NCI-H82 (cell line): Measurements from ENCODE around the gene BNC2.
"Not testable (repeated sequence)": the region's sequence is repeated elsewhere in the genome, so short reads cannot be mapped to it uniquely, and the experiment has no call there.

ENCODE experiments used
- DNase-seq: peaks from one replicate; lab custom pipeline; 2025; lab: John Stamatoyannopoulos, UW

Gene BNC2

DNA sequence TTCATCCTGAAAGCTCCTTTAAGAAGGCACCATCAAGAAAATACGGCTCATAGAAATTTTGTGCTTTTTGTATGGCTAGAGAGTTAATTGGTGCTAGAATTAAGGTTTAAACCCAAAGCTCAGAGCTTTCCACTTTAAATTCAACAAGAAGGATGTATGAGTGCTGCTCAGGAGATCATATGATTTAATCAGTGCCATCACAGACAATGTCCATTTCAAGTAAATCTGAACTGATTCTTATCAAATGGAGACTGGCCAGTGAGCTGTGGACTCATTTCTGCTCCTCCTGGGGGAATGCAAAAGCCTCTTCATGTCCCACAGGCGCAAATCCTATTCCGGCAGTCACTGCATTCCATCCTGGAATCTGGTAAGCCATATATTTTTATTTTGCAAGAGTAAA lies 327.2 kb downstream of the BNC2 start:
- DNase-seq: no peak

DNA sequence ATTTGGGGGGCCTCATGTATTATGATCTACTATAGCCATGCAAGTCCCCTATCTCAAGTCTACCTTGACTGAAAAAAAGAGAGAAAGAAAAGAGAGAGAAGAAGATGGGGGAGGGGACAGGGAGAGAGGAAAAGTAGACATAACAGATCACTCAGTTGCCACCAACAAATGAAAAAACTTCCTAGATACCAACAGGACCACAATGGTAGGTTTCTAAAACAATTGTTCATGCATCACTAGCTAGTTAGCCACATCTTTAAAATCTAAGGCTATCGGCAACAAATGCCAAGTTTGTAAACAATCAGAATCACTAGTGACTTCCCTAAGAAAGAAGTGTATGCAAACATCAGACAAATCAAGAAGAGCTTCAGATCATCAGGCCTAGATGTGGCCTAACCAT lies 328.2 kb downstream of the BNC2 start:
- DNase-seq: no peak

DNA sequence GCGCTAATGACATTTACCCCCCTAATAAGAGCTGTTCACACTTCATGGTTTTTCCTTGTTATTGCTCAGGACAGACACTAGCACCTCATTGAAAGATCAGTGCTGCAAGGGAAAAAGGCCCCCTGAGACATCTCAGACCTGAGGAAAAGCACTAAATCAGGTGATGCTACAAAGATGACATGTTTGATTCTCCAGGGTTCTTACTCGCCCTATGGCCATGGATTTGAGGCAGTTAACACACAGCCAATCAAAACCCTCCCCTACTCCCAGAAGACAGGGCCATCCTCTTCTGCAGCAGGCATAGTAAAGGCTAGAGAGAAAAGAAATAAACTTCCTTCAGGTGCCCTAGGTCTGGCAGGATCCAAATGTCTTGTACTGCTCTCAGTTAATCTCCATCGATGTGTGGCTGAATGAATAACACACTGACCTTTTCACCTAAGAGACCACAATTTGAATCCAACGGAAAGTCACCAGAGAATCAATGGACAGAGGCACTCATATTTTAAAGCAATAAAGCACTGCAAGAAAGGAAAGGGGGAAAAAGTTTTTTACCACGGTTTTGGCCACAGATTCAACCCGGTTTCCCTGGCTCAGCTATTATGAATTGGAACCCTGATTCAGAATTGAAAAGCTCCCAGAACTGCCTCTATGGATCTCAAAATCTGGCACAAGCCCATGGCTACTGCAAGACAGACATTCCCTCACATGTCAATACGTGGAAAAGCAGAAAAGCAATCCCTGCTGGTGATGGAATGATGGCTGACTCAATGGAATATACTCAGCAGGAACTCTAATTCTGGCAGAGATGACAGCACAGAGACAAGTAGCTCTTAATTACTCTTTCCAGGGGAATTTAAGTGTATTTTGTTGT lies 329.5 kb downstream of the BNC2 start:
- DNase-seq: no peak

DNA sequence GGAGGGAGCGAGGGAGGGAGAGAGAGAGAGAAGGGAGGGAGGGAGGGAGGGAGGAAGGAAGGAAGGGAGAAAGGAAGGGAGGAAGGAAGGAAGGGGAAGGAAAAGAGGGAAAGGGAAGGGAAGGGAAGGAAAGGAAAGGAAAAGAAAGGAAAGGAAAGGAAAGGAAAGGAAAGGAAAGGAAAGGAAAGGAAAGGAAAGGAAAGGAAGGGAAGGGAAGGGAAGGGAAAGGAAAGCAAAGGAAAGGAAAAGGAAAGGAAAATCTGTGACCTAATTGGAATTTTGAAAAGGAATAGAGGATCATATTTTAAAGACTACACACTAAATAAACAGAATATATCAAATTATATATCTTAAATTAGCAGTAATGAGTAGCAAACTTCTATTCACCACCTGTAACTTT lies 330.8 kb downstream of the BNC2 start:
- not testable (repeated sequence) for DNase-seq

DNA sequence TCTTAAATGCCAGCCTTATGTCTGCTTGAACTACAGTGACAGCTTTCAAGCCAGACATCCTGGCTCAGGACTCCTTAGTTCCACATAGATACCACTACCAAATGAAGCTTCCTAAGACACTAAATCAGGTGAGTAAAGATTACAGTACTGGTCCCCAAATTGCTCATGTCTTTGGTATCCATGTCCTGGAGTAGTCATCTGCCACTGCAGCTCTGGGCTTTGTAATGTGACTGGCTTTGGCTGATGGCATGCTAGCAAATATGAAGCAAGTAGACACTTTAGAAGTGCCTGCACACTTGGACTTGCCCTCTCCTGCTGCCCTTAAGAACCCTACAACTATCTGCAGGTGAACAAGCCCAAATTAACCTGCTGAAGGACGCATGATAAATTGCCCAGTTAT lies 334.9 kb downstream of the BNC2 start:
- no peak for DNase-seq

DNA sequence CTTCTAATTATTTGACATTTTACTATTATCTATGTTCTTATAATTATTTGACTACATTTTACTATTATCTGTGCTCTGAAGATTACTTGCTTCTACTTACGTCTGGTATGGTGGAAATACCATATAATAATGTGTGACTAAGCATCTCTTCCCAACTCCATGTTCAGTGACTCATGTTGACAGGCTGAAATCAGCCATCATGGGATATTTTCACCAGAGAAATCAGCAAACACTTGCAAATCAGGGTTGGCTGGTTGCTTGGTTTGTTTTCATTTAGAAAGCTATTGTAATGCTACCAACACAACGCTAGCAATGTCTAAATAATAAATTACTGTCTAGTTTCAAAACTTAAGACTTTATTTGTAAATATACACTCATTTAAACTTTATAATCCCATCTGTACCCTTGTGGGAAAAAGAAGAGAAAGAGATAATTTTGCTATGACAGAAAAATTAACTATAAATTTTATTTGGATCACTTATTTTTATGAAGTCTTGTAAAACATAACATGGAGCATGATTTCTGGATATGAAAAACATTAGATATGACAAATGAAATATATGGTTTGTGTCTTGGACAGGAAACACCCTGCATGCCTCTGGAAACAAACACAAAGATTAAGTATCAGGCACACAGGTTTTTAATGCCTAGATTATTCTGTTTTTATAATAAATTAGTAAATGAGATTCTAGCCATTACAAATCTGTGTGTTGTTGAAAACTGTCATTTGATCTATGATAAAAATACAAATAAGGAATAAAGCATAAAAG lies 337.6 kb downstream of the BNC2 start:
- DNase-seq: no peak

DNA sequence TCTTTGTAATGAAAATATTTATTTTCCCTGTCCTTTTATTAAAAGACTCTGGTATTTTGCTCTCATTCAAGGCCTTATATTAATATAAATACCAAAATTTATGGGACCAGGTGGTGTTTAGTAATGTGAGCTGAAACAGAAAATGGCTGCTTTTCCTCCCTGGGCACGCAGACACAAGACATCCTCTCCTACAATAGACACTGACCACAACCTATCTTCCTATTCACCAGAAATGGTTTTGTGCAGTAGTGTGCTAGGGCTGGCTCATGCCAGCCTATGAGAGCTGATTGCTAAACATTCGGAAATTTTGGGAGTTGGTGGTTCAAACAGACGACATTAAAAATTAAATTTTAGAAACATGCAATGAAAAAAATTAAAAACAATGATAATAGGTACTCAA lies 338.2 kb downstream of the BNC2 start:
- no peak for DNase-seq

DNA sequence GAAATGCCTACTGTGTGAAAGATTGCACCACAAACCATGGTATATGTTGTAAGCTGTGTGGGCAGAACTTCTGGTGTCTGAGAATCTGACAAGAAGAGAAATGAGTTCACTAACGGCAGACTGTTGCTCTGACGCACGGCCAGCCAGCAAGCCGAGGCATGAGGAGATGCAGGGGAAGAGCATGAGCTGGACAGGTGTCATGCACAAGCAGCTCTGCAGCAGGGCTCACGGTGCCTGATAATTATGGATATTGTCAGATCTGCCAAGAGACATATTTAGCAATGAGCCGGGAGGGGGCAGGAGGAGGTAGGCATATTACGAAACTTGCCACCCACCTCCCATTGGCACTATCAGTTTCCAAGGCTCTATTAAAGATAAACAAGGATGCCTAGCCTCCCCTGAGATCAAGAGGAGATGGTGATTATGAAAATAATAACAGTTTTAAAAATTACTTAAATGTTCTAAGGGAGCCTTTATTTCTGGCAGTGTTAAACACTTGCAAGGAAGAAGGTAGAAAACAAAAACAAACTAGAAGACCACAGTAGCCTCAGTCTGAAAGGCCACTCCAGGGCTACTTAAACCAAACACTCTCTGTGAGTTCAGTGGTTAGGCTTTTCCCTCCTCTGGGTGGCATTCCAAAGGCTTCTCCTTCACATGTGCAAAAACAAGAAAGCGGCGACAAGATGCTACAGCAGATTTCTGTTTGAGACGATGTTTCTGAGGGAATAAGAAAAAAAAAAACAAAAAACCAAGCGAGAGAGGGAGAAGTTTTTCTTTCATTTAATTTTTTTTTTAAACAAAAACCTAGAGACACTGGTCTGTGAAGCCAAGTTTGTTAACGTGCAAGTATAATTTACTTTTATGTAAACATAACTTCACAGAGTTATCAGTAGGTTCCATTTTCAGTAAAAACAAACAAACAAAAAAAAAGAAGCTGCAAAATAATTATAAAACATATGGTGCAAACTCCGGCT lies 339.5 kb downstream of the BNC2 start:
- DNase-seq: no peak

DNA sequence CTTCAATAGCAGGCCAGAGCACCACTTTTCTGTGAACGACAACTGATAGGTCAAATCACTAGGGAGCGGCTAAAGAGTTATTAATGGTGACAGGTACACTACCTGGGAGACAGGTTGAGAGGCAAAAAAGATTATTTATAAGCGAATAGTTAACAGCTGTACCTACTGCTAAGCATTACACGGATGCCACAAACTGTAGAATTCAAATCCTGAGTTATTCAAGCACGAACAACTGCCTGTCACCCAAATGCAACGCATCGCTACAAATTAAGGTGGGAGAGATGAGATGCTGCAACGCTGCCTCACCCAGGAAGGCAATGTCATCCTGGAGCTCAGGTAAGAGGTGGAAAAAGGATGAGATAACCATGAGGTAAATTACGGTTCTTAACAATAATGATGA lies 342.9 kb downstream of the BNC2 start:
- no peak for DNase-seq

DNA sequence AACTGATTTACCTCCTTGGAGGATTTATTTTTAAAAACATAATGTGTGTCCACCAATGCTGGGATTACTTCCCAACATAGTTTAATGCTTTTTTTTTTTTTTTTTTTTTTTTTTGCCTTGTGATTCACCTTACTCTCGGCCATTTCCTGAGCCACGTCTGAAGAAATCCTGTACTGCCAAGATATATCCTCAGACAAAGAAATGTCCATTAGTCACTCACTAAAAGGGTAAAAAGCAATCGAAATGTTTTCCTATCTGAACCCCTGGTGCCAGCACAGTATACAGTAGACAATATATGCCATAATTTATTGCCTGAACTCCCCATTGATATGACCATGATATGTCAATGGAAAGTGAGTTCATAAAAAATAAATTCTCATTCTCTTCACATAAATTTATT lies 344.1 kb downstream of the BNC2 start:
- DNase-seq: no peak

DNA sequence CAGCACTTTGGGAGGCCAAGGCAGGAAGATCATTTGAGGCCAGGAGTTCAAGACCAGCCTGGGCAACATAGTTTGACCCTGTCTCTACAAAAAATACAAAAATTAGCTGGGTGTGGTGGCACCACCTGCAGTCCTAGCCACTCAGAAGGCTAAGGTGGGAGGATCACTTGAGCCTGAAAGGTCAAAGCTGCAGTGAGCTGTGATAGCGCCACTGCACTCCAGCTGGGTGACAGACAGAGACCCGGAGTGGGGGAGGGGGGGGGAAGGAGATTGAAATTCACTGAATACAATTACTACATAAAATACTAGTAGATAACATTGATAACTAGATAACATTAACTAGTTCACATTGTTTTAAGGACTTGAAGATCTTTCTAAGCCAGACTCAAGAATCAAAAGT lies 345.6 kb downstream of the BNC2 start:
- no peak for DNase-seq

DNA sequence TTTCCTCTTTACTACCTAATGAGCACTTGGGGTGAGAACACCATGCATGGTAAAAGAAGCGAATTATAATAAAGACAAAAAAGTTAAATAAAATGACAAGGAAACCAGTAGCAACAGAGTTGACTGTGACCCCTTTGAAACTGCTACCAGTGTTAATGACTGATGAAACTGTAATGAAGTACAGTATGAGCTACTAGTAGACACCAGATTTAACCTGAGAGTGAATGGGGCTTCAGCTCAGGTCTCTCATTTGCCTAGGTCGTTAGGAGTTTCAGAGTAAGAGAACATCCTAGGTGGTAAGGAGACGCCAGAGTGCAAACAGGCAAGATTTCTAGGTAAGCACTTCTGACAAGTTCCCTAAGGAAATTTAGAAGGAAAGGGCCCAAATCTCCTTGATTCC lies 346.4 kb downstream of the BNC2 start:
- no peak for DNase-seq

DNA sequence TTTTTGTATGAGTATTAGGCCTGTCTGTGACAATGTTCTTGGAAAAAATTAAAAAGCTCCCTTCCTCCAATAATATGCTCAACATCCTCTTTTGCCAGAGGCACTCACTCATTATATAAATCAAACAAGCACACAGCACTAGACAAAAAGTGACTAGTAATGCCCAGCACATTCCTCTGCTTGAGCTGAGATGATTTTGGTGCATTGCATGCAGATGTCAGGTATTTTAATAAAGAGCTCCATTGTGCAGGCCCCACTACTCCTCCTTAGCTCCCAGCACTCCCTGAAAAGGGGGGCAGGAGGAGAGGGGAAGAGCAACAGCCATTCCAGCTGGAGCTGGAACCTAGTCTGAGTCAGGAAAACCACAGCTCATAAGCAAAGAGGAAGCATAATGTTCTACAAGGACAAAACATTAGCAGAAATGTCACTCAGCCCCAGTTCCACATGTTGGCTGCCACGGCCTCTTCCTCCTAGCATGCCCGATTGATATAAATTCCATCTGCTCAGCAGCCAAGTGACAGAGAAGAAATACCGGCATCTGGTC lies 348.5 kb downstream of the BNC2 start:
- DNase-seq: no peak

DNA sequence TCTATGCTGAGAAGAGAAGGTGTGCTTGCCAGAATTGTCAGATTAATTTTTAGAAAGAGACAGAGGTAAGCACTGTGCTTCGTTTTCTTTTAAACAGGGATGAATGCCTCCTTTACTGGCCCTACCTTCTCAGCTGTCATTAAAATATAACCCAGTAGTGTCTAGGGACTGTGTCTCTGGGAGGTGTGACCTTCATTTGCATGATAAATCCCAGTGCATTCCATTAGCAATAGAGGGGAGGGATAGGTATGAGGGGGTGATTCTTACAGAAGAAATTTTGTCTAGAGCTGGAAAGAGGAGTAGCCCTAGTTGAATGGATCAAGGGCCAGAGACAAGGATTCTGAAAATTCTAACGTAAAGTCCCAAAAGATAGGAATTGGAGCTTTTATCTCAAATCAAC lies 351.5 kb downstream of the BNC2 start:
- DNase-seq: no peak

DNA sequence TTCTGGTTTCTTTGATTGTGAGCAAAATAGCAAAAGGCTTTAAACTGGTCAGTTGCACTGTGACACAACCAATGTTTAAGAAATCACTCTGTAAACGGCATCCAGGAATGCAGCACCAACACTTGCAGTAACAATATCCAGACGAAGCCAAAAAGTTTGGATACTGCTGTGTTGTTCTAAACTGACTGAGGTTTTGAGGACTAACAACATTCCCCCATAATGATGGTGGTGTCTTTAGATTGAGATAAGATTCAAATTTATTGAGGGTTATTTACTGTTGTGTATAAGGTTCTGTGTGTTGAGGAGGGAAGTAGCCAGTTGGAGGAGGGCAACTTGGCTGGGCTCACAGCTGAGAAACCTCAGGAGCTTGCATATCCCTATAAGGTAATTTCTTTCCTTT lies 353.6 kb downstream of the BNC2 start:
- DNase-seq: no peak

DNA sequence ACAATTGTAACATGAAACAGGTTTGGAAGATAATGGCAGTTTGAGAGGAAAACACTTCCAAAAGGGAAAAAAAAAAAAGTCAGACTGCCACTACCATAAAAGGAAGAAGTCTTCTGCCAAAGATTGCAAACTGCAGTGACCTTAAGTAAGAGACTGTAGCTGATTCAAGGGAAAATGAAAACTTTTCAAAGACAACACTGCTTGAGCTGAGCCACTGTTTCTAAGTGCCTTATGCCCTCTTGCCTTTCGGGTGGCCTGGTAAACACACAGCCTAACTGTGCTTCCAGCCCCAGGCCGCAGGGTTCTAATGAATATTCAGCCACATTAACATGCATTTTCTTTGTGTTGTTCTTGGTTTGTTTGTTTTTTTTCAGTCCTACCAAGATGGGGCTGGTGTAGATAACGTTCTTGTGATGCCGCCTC lies 354.6 kb downstream of the BNC2 start:
- no peak for DNase-seq

DNA sequence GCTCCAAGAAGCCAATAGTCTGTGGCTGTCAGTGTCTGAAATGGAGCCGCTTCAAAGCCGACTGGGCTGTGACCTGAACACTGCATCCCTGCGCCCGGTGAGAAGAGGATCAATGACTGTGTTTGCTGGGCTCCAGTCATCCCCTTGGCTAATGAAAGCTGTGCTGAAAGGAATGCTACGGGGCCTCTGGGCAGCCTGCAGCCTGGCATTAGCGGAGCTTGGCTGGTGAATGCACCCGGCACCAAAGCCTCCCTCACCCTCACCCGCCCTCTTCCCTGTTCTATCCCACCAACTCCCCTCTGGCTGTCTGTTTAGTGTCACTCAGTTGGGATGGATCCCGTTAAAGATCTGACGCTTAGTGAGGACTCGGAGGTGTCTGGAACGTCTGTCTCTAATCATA lies 355.3 kb downstream of the BNC2 start:
- no peak for DNase-seq

DNA sequence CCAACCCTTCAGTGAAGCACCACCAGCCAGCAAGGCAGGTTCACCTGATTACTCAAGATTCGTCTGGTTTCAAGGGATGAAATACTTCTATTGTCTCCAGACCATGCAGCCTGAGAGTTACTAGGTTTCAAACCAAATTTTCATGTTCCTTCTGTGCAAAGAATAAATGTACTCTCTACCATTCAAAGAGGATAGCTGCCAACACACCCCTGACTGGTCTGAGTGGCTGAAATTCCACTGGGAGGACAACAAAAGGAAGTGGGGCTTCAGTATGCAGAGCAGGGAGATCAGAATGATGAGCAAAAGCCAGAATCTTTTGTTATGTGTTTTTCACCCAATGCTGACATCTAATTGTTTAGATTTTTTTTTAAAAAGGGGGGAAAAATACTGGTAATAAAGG lies 356.3 kb downstream of the BNC2 start:
- DNase-seq: no peak

DNA sequence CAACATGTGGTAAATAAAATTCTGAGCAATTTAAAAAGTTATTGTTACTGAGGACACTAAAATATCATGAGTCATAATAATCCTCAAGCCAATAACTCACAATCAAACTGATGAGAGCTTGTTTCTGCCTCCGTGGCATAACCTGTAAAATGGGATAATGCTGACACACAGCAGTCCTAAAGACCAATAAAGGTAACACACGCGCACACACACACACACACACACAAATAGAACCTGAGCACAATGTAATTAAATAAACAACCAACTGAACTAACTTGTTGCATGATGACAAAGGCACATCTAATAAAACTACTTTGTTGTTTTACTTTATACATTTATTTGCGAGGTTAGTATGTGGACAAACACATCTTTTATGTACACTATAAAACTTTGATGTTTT lies 358.2 kb downstream of the BNC2 start:
- DNase-seq: no peak

DNA sequence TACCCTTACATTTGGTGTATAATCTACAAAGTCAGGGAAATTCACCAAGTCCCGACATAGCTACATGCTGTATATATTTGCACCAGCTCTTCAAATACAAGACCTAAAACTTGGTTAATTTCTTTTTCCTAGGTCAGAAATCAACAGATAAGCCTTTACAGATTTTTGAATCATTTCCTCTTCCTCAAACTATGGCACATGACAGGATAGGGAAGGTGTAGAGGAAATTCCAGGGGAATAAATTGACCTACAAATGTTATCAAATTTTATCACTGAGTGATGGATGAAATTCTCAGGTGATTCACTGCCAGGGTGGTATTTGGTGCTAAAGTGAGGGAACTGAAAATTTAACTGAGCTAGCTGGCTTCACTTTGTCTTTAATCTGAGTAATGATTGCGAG lies 360.0 kb downstream of the BNC2 start:
- DNase-seq: no peak

DNA sequence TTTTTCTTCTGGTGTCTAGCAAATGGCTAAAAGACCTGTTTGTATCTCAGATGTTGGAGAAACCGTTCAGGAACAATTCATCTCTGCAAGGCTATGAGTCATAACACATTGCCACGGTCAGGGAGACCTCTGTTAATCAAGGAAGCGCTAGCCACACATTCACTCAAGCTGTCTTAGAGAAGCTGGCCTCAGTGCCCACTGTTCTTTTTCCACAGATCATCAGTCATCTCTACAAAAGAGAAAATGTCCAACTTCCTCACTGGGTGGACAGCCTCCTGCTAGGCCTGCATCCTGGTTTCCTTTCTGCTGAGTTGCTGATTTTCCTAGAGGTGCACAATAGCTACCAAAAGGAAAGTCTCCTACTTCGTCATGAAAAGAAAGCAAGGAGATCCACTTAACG lies 360.5 kb downstream of the BNC2 start:
- DNase-seq: no peak

DNA sequence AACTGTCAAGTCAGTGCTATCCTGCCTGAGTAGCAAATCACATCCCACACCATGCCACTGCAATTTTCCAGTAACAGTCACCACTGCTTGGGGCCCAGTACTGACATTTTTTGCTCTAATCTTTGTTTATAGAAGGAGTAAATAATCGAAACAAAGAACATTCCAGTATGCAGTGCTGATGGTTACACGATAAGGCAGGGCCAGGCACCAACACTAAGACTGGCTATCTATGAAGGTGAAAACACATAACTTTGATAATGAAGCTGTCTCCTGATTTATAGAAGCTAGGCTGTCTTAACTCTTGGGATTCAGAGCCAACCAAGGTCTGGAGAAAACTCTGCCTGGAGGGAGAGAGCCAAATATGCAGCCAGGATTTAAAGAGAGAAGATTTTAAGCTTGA lies 365.3 kb downstream of the BNC2 start:
- no peak for DNase-seq
